ENCODE data around the gene RBMS1. TPM values are rescaled to one million over a fixed set of nuclear protein-coding genes. Genes with fewer than 3 reads are reported as not detected.

RBMS1 gene
- total RNA-seq, 3 donors from 2014 or later (not counting 1 experiment from before 2014, with no cell fraction given): 111 to 167 (median 132) TPM

GRCh38 chr2:160532388-160532787 lies 38.8 kb upstream of the RBMS1 start:
- no peaks in the 10 kb centered on the region for H3K9me3 Mint-ChIP-seq
- Histone ChIP-seq H3K27me3 (ENCODE audit: control insufficient read depth, insufficient read depth, low read length) (no peaks in the 10 kb centered on the region), H3K4me3 (ENCODE audit: low read length) (no peak overlapping the region), H3K27ac (ENCODE audit: low read length) (no peak overlapping the region), H3K9me3 (ENCODE audit: control insufficient read depth, insufficient read depth, low read length) (no peaks in the 10 kb centered on the region), H3K36me3 (ENCODE audit: control insufficient read depth, insufficient read depth, low read length) (no peaks in the 10 kb centered on the region), H3K4me1 (ENCODE audit: control insufficient read depth, insufficient read depth, low read length) (no peaks in the 10 kb centered on the region)
- ATAC-seq: no peak
- H3K4me1 Mint-ChIP-seq: no peaks in the 10 kb centered on the region
- intact Hi-C loops (cut with micrococcal nuclease): no loop called here
- no peak for DNase-seq
- peaks cover 0 to 5% of the 10 kb centered on the region in 2 donors for H3K27me3 Mint-ChIP-seq (ENCODE audit: low read depth in 2 of 2)
- TF ChIP-seq CTCF (IDR thresholded peaks at IDR 0.05): no peak
- no peak overlapping the region for H3K4me3 Mint-ChIP-seq
- no peaks in the 10 kb centered on the region for H3K36me3 Mint-ChIP-seq
- whole genome bisulfite sequencing (ENCODE audit: insufficient coverage): 93% methylated on average over 5 of the region's 6 CpGs
- no peak overlapping the region for H3K27ac Mint-ChIP-seq

GRCh38 chr2:160522951-160523710 lies 29.5 kb upstream of the RBMS1 start:
- Mint-ChIP-seq H3K27ac (no peak overlapping the region), H3K36me3 (no peaks in the 10 kb centered on the region), H3K4me3 (no peak overlapping the region), H3K9me3 (no peaks in the 10 kb centered on the region), H3K4me1 (no peaks in the 10 kb centered on the region), H3K27me3 (ENCODE audit: low read depth in 2 of 2) (peaks cover 2 to 7% of the 10 kb centered on the region in 2 donors)
- Histone ChIP-seq H3K27me3 (ENCODE audit: control insufficient read depth, insufficient read depth, low read length) (no peaks in the 10 kb centered on the region), H3K4me1 (ENCODE audit: control insufficient read depth, insufficient read depth, low read length) (no peaks in the 10 kb centered on the region), H3K9me3 (ENCODE audit: control insufficient read depth, insufficient read depth, low read length) (no peaks in the 10 kb centered on the region), H3K27ac (ENCODE audit: low read length) (no peak overlapping the region), H3K36me3 (ENCODE audit: control insufficient read depth, insufficient read depth, low read length) (no peaks in the 10 kb centered on the region), H3K4me3 (ENCODE audit: low read length) (no peak overlapping the region)
- ATAC-seq (no peak), DNase-seq (no peak)
- TF ChIP-seq CTCF (IDR thresholded peaks at IDR 0.05): no peak
- intact Hi-C loops (cut with micrococcal nuclease): no loop called here
- 86% methylated on average over 3 of the region's 4 CpGs for WGBS (ENCODE audit: insufficient coverage)

GRCh38 chr2:160517731-160518130 lies 24.1 kb upstream of the RBMS1 start:
- Mint-ChIP-seq H3K4me3 (no peak overlapping the region), H3K4me1 (no peaks in the 10 kb centered on the region), H3K9me3 (no peaks in the 10 kb centered on the region), H3K27me3 (ENCODE audit: low read depth in 2 of 2) (peaks cover 5 to 13% of the 10 kb centered on the region in 2 donors), H3K27ac (no peak overlapping the region), H3K36me3 (no peaks in the 10 kb centered on the region)
- WGBS (ENCODE audit: insufficient coverage): 89% methylated on average over 1 of the region's 2 CpGs
- H3K36me3 ChIP-seq (ENCODE audit: control insufficient read depth, insufficient read depth, low read length): no peaks in the 10 kb centered on the region
- no peaks in the 10 kb centered on the region for H3K27me3 ChIP-seq (ENCODE audit: control insufficient read depth, insufficient read depth, low read length)
- H3K9me3 ChIP-seq (ENCODE audit: control insufficient read depth, insufficient read depth, low read length): no peaks in the 10 kb centered on the region
- intact Hi-C loops (cut with micrococcal nuclease): no loop called here
- no peak overlapping the region for H3K27ac ChIP-seq (ENCODE audit: low read length)
- no peak for ATAC-seq
- no peaks in the 10 kb centered on the region for H3K4me1 ChIP-seq (ENCODE audit: control insufficient read depth, insufficient read depth, low read length)
- no peak for TF ChIP-seq CTCF (IDR thresholded peaks at IDR 0.05)
- DNase-seq: no peak
- H3K4me3 ChIP-seq (ENCODE audit: low read length): no peak overlapping the region
